Prostate gland (tissue), 2 donors: ENCODE measurements around the gene NCOA5. TPM values are rescaled to one million over a fixed set of nuclear protein-coding genes. Genes with fewer than 3 reads are reported as not detected.

ENCODE experiments used
- DNase-seq: peaks from one replicate; pipeline ENCODE4 v3.0.0-alpha.2; 2019; ENCODE audit warnings: low spot score
- H3K27ac ChIP-seq, 2 donors: fragments of 200-600 bp; sonication (generic); 2 replicates each; pipeline ENCODE4 v1.5.1; 2017 to 2019
- H3K27me3 ChIP-seq: fragments of 200-600 bp; sonication (generic); replicated peaks from 2 replicates; pipeline ENCODE4 v1.5.1; 2019; ENCODE audit not compliant: insufficient read depth
- H3K36me3 ChIP-seq, 2 donors: fragments of 200-600 bp; sonication (generic); 1 replicate in 1 of 2; 2 replicates in 1 of 2; pipeline versions ENCODE4 v1.5.1 to v1.8.1; 2017 to 2019
- H3K4me1 ChIP-seq: fragments of 200-600 bp; sonication (generic); replicated peaks from 2 replicates; pipeline ENCODE4 v1.5.1; 2019
- H3K4me3 ChIP-seq, 2 donors: fragments of 200-600 bp; sonication (generic); 2 replicates each; pipeline ENCODE4 v1.5.1; 2017 to 2019
- H3K9me3 ChIP-seq: fragments of 200-600 bp; sonication (generic); 2 replicates; pipeline ENCODE4 v1.5.1; 2017
- CTCF ChIP-seq, 4 experiments: fragments of 200-600 bp in 2 of 4; fragments of 450-650 bp in 2 of 4; sonication (generic) in 2 of 4; IDR thresholded peaks; 1 replicate in 3 of 4; 2 replicates in 1 of 4; pipeline ENCODE4 v1.5.1; 2016 to 2019; ENCODE audit warnings: antibody characterized with exemption in 4 of 4, mild to moderate bottlenecking in 2 of 4, moderate library complexity in 2 of 4
- POLR2A ChIP-seq: fragments of 450-650 bp; IDR thresholded peaks from one replicate; pipeline ENCODE4 v1.6.1; 2016; ENCODE audit warnings: antibody characterized with exemption, mild to moderate bottlenecking
- POLR2AphosphoS5 ChIP-seq: sonication (generic); formaldehyde crosslinking; IDR thresholded peaks from one replicate; pipeline ENCODE4 v1.6.1; 2017; ENCODE audit warnings: antibody characterized with exemption
- WGBS: methylation state at CpG from one replicate; pipeline ENCODE4 v1.1.5; 2018; 5-methylcytosine and 5-hydroxymethylcytosine counted together
- intact Hi-C: fragments of 100-400 bp; cut with DNase I; formaldehyde crosslinking; loops from one replicate; pipeline ENCODE4 v1.14.2; 2022
- total RNA-seq, 2 donors: library from RNA; depleted of rRNA; stranded (reverse); fragments of >200 nt; gene quantifications; one replicate each; pipeline ENCODE4 v1.1.0, GENCODE V29; 2016

NCOA5 gene
- total RNA-seq, 2 donors from 2014 or later: 41.0 to 50.6 TPM

DNA sequence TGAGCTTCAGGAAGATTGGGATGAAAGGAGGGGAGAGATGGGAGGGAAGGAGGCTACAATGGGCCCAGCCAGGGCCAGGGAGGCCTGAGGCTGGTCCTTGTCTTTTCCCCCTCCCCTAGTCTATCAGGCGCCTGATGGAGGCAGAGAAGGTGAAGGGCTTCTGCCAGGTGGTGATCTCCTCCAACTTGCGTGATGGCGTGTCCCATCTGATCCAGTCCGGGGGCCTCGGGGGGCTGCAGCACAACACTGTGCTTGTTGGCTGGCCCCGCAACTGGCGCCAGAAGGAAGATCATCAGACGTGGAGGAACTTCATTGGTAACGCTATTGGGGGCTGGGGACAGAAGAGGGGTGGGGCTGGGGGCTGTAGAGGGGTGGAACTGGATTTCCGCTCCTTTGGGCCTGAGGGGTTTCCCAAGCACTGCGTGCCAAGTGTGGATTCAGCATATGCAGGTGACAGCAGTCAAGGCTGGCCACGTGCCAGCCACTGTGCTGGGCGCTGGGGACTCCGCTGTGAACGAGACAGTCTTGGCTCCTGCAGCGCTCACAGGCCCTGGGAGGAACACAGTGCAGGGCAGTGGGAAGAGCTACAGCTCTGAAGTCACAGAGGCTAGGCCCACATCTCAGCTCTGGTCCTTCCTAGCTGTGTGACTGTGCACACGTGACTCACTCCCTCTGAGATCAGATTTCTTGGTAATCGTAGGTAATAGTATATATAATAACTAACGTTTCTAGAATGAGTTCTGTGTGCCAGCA lies 38.0 kb downstream of the NCOA5 start:
- Histone ChIP-seq H3K27ac (no peak overlapping the region), H3K27me3 (no peaks in the 10 kb centered on the region), H3K9me3 (no peaks in the 10 kb centered on the region), H3K36me3 (no peaks in the 10 kb centered on the region), H3K4me3 (no peak overlapping the region), H3K4me1 (no peaks in the 10 kb centered on the region)
- WGBS: 55% methylated on average over 19 of the region's 19 CpGs
- DNase-seq: no peak
- TF ChIP-seq POLR2A (no peak), POLR2AphosphoS5 (no peak), CTCF (IDR thresholded peaks at IDR 0.05) (no peak)
- intact Hi-C loops: no loop called here

GRCh38 chr20:46050885-46051284 lies 38.9 kb downstream of the NCOA5 start:
- Histone ChIP-seq H3K9me3 (no peaks in the 10 kb centered on the region), H3K27ac (no peak overlapping the region), H3K36me3 (no peaks in the 10 kb centered on the region), H3K4me1 (no peaks in the 10 kb centered on the region), H3K27me3 (no peaks in the 10 kb centered on the region), H3K4me3 (no peak overlapping the region)
- intact Hi-C loops: no loop called here
- TF ChIP-seq CTCF (IDR thresholded peaks at IDR 0.05) (no peak), POLR2A (no peak), POLR2AphosphoS5 (no peak)
- DNase-seq: no peak

DNA sequence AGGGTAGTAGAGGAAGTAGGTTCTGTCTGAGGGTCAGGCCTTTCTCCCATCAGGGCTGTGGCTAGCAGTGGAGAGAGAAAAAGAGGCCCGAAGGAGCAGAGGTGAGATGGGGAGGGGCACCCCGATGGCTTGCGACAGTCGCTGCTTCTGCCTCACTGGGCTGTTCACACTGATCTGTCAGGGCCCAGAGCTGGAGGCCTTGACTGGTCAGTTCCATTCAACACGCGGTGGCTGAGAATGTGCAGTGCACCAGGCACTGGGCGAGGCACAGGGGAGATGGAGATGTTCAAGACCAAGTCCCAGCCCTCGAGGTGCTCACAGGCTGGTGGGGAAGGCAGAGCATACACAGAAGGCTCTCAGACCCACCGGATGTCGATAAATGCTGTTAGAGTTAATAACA lies 39.3 kb downstream of the NCOA5 start:
- WGBS: 58% methylated on average over 10 of the region's 10 CpGs
- no peaks in the 10 kb centered on the region for H3K27me3 ChIP-seq
- no peak for TF ChIP-seq CTCF (IDR thresholded peaks at IDR 0.05)
- no peak for TF ChIP-seq POLR2A
- no peak for TF ChIP-seq POLR2AphosphoS5

DNA sequence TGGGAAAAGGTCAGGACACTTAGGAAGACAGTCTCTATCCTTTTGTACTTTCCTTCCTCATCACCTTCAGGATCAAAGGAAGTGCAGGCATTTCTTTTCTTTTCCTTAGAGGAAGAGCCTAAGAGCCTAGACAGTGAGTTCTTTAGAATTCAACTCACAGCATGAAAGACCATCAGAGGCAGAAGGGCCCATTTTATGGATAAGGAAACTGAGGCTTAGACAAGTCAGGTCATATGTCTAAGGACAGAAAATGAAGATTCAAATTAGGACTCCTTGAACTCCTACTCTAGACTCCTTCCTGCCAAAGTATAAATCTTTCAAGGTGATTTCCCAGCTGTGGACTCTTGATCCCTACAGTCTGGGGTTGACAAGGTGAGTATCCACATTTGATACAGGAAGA lies 39.9 kb downstream of the NCOA5 start:
- intact Hi-C loops: no loop called here
- no peaks in the 10 kb centered on the region for H3K36me3 ChIP-seq
- no peaks in the 10 kb centered on the region for H3K27me3 ChIP-seq
- H3K4me1 ChIP-seq: no peaks in the 10 kb centered on the region
- no peak overlapping the region for H3K4me3 ChIP-seq
- DNase-seq: no peak
- no peaks in the 10 kb centered on the region for H3K9me3 ChIP-seq
- no peak for TF ChIP-seq POLR2A
- no peak for TF ChIP-seq POLR2AphosphoS5
- TF ChIP-seq CTCF (IDR thresholded peaks at IDR 0.05): no peak
- H3K27ac ChIP-seq: no peak overlapping the region

More for the DNA sequence above, 39.3 kb downstream of the NCOA5 start:
- H3K36me3 ChIP-seq: no peaks in the 10 kb centered on the region
- no peaks in the 10 kb centered on the region for H3K9me3 ChIP-seq
- no peak for DNase-seq
- H3K27ac ChIP-seq: no peak overlapping the region
- intact Hi-C loops: no loop called here
- no peaks in the 10 kb centered on the region for H3K4me1 ChIP-seq
- no peak overlapping the region for H3K4me3 ChIP-seq

DNA sequence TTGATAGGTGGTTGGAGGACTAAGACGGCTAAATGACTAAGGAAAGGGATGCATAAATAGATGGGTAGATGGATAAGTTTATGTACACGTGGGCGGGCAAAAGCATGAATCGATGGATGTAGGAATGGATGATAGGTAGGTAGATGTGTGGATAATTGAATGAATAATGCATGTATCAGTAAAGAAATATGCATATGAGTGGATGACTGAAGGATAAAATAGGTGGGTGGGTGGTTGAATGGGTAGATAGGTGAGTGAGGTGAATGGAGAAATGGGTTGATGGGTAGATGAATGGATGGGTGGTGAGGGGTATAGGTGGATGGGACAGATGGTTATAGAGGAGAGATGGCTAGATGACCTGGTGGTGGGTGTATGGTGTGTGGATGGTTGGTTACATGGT lies 40.6 kb downstream of the NCOA5 start:
- intact Hi-C loops: no loop called here
- H3K27me3 ChIP-seq: no peaks in the 10 kb centered on the region
- TF ChIP-seq POLR2AphosphoS5 (no peak), POLR2A (no peak), CTCF (IDR thresholded peaks at IDR 0.05) (no peak)
- no peaks in the 10 kb centered on the region for H3K4me1 ChIP-seq
- H3K36me3 ChIP-seq: no peaks in the 10 kb centered on the region
- H3K27ac ChIP-seq: no peak overlapping the region
- no peak for DNase-seq
- H3K9me3 ChIP-seq: no peaks in the 10 kb centered on the region
- 89% methylated on average over 4 of the region's 4 CpGs for WGBS
- H3K4me3 ChIP-seq: no peak overlapping the region
